Nephron (organoid): ENCODE results near the gene SCGB1C1.

Experiments
- H3K27ac Mint-ChIP-seq, 3 experiments: 2 replicates each; pipeline ENCODE4 v1.8.0; 2020; ENCODE audit warnings: mixed read lengths in 3 of 3, mild to moderate bottlenecking in 2 of 3, moderate library complexity in 1 of 3
- H3K27me3 Mint-ChIP-seq: 2 replicates; pipeline ENCODE4 v1.8.0; 2021; ENCODE audit warnings: low read depth, mild to moderate bottlenecking, moderate library complexity, mixed read lengths
- H3K36me3 Mint-ChIP-seq: 2 replicates; pipeline ENCODE4 v1.8.0; 2020; ENCODE audit warnings: low read depth, mixed read lengths
- H3K4me1 Mint-ChIP-seq: 2 replicates; pipeline ENCODE4 v1.8.0; 2020; ENCODE audit warnings: mixed read lengths
- H3K4me3 Mint-ChIP-seq, 3 experiments: 2 replicates each; pipeline ENCODE4 v1.8.0; 2020; ENCODE audit warnings: mild to moderate bottlenecking in 3 of 3, mixed read lengths in 3 of 3, moderate library complexity in 2 of 3
- H3K9me3 Mint-ChIP-seq: 2 replicates; pipeline ENCODE4 v1.8.0; 2020; ENCODE audit warnings: mixed read lengths
- CTCF ChIP-seq, 3 experiments: fragments of 200-600 bp; sonication (generic); IDR thresholded peaks; one replicate each; pipeline ENCODE4 v1.5.0; 2021; ENCODE audit warnings: antibody characterized with exemption in 3 of 3; ENCODE audit not compliant: unreplicated experiment in 3 of 3

SCGB1C1 gene

GRCh38 chr11:201966-202365, 9.1 kb downstream of the SCGB1C1 start:
- Mint-ChIP-seq H3K27ac (no peak overlapping the region), H3K9me3 (no peaks in the 10 kb centered on the region), H3K36me3 (peaks cover 19% of the 10 kb centered on the region), H3K4me1 (peaks cover 20% of the 10 kb centered on the region), H3K4me3 (no peak overlapping the region), H3K27me3 (no peaks in the 10 kb centered on the region)
- no peak for TF ChIP-seq CTCF (IDR thresholded peaks at IDR 0.05; ENCODE audit: unreplicated experiment in 3 of 3)

- TF ChIP-seq CTCF (IDR thresholded peaks at IDR 0.05; ENCODE audit: unreplicated experiment in 3 of 3) = no peak
- peaks cover 19% of the 10 kb centered on the region for H3K36me3 Mint-ChIP-seq
- no peak overlapping the region for H3K27ac Mint-ChIP-seq
- no peaks in the 10 kb centered on the region for H3K9me3 Mint-ChIP-seq
- no peaks in the 10 kb centered on the region for H3K27me3 Mint-ChIP-seq
- H3K4me1 Mint-ChIP-seq = peaks cover 20% of the 10 kb centered on the region
- no peak overlapping the region for H3K4me3 Mint-ChIP-seq
Measured at GRCh38 chr11:202490-202889, 9.6 kb downstream of the SCGB1C1 start.

- no peak overlapping the region for H3K27ac Mint-ChIP-seq
- no peak for TF ChIP-seq CTCF (IDR thresholded peaks at IDR 0.05; ENCODE audit: unreplicated experiment in 3 of 3)
- H3K4me3 Mint-ChIP-seq = peak overlapping the region; percentile 46 to 80 (median 71)
- no peaks in the 10 kb centered on the region for H3K27me3 Mint-ChIP-seq
- H3K9me3 Mint-ChIP-seq = no peaks in the 10 kb centered on the region
- peaks cover 20% of the 10 kb centered on the region for H3K4me1 Mint-ChIP-seq
- peaks cover 19% of the 10 kb centered on the region for H3K36me3 Mint-ChIP-seq
Measured at GRCh38 chr11:203056-203944, 10.4 kb downstream of the SCGB1C1 start.

GRCh38 chr11:203945-204586, 11.2 kb downstream of the SCGB1C1 start:
- Mint-ChIP-seq H3K36me3 (peaks cover 19% of the 10 kb centered on the region), H3K9me3 (no peaks in the 10 kb centered on the region), H3K27ac (no peak overlapping the region), H3K4me3 (peak overlapping the region; percentile 37 to 96 (median 71)), H3K4me1 (peaks cover 20% of the 10 kb centered on the region), H3K27me3 (no peaks in the 10 kb centered on the region)
- no peak for TF ChIP-seq CTCF (IDR thresholded peaks at IDR 0.05; ENCODE audit: unreplicated experiment in 3 of 3)

- Mint-ChIP-seq H3K36me3 (peaks cover 20% of the 10 kb centered on the region), H3K4me3 (peak overlapping the region; percentile 65 to 96 (median 76)), H3K4me1 (peaks cover 22% of the 10 kb centered on the region), H3K9me3 (no peaks in the 10 kb centered on the region), H3K27me3 (no peaks in the 10 kb centered on the region), H3K27ac (no peak overlapping the region)
- TF ChIP-seq CTCF (IDR thresholded peaks at IDR 0.05; ENCODE audit: unreplicated experiment in 3 of 3) = no peak
Measured at GRCh38 chr11:204587-205109, 11.8 kb downstream of the SCGB1C1 start.
